ENCODE results near the gene EXOC6B. TPM values are rescaled to one million over a fixed set of nuclear protein-coding genes. Genes with fewer than 3 reads are reported as not detected.
A peak's percentile ranks its signal among the peaks of the same experiment; 100 is the strongest.

The EXOC6B gene
- total RNA-seq, 2 donors from 2014 or later = 11.7 to 12.9 TPM

DNA sequence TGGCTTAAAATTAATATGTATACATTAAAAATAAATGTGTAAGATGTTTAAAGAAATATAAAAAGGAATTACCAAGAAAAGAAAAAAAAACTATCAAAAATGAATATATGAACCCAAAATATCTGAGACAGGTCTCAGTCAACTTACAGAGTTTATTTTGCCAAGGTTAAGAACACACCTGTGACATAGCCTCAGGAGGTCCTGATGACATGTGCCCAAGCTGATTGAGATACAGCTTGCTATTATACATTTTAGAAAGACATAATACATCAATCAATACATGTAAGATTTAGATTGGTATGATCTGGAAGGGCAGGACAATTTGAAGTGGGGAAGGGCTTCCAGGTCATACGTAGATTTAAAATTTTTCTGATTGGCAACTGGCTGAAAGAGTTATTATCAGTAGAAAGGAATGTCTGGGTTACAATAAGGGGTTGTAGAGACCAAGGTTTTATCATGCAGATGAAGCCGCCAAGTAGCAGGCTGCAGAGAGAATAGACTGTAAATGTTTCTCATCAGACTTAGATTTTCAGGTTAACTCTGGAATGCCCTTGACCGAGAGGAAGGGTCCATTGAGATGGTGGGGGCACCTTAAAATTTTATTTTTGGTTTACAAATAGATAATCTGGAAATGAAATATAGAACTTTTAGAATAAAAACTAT, 74.7 kb downstream of the EXOC6B start:
- ATAC-seq = no peak
- no peak for DNase-seq
- TF ChIP-seq, protein P1, sequence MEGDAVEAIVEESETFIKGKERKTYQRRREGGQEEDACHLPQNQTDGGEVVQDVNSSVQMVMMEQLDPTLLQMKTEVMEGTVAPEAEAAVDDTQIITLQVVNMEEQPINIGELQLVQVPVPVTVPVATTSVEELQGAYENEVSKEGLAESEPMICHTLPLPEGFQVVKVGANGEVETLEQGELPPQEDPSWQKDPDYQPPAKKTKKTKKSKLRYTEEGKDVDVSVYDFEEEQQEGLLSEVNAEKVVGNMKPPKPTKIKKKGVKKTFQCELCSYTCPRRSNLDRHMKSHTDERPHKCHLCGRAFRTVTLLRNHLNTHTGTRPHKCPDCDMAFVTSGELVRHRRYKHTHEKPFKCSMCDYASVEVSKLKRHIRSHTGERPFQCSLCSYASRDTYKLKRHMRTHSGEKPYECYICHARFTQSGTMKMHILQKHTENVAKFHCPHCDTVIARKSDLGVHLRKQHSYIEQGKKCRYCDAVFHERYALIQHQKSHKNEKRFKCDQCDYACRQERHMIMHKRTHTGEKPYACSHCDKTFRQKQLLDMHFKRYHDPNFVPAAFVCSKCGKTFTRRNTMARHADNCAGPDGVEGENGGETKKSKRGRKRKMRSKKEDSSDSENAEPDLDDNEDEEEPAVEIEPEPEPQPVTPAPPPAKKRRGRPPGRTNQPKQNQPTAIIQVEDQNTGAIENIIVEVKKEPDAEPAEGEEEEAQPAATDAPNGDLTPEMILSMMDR (IDR thresholded peaks at IDR 0.05) = no peak
- no peak for TF ChIP-seq POLR2A (IDR thresholded peaks at IDR 0.05)
- Histone ChIP-seq H3K4me1 (peaks cover 21% of the 10 kb centered on the region), H3K27me3 (no peaks in the 10 kb centered on the region), H3K27ac (no peak overlapping the region), H3K36me3 (replicated peaks in 1 of 2; ENCODE audit: insufficient read depth in 1 of 2, low read depth in 2 of 2) (no peaks in the 10 kb centered on the region), H3K4me3 (no peak overlapping the region), H3K9me3 (no peaks in the 10 kb centered on the region)
- intact Hi-C loops (cut with DNase I) = no loop called here
- WGBS, 2 donors = 86 to 93% methylated on average over 3 of the region's 3 CpGs

DNA sequence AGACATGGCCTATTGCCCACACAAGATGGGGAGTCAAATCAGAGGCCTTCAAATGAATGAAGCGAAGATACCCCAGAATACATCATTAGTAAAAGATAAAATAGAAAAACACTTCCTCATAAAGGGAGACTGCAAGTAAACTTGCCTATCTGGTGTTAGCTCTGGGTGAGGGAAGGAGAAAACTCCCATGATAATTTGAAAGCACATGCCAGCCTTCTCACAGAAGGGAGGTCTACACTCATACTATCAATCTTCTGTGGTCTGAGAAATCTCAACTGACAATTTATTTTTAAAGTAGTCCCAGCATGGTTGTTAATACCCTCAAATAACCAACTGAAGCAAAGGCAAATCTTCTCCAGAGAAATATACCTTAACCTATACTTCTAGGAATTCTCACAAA, 75.4 kb downstream of the EXOC6B start:
- no peaks in the 10 kb centered on the region for H3K36me3 ChIP-seq (replicated peaks in 1 of 2; ENCODE audit: insufficient read depth in 1 of 2, low read depth in 2 of 2)
- no peak for ATAC-seq
- WGBS, 2 donors = 67 to 93% methylated on average over 1 of the region's 1 CpG
- H3K9me3 ChIP-seq = no peaks in the 10 kb centered on the region
- no peak for DNase-seq
- H3K27me3 ChIP-seq = no peaks in the 10 kb centered on the region
- no peak for TF ChIP-seq POLR2A (IDR thresholded peaks at IDR 0.05)
- TF ChIP-seq, protein P1 (IDR thresholded peaks at IDR 0.05) = no peak
- intact Hi-C loops (cut with DNase I) = no loop called here
- H3K4me1 ChIP-seq = peaks cover 17% of the 10 kb centered on the region
- H3K27ac ChIP-seq = no peak overlapping the region
- H3K4me3 ChIP-seq = no peak overlapping the region

DNA sequence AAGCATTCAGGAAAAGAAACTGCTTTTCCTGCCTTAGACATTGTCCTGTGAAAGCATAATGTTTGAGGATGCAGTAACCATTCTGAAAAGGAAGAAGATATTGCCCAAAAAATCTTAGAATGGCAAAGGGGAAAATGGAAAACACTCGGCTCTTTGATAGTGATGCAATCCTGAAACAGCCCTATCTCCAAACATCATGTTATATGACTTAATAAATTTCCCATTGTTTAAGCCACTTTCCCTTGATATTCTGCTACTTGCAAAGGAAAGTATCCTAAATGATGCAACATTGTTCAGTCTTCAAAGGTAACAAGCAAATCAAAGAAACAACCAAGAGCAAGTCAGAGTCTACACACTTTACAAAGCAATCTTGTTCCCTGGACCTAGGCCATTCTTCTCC, 78.5 kb downstream of the EXOC6B start:
- intact Hi-C loops (cut with DNase I) = loop anchor here (10.0 kb wide), 1 partner anchor 823 kb away; no protein-coding TSS in a partner anchor
- Histone ChIP-seq H3K27me3 (no peaks in the 10 kb centered on the region), H3K9me3 (no peaks in the 10 kb centered on the region), H3K36me3 (replicated peaks in 1 of 2; ENCODE audit: insufficient read depth in 1 of 2, low read depth in 2 of 2) (no peaks in the 10 kb centered on the region), H3K4me3 (no peak overlapping the region), H3K4me1 (peaks cover 8% of the 10 kb centered on the region), H3K27ac (no peak overlapping the region)
- no peak for ATAC-seq
- 67 to 76% methylated on average over 1 of the region's 1 CpG for WGBS, 2 donors
- TF ChIP-seq, protein P1 (IDR thresholded peaks at IDR 0.05) = no peak
- TF ChIP-seq POLR2A (IDR thresholded peaks at IDR 0.05) = no peak
- DNase-seq = no peak

DNA sequence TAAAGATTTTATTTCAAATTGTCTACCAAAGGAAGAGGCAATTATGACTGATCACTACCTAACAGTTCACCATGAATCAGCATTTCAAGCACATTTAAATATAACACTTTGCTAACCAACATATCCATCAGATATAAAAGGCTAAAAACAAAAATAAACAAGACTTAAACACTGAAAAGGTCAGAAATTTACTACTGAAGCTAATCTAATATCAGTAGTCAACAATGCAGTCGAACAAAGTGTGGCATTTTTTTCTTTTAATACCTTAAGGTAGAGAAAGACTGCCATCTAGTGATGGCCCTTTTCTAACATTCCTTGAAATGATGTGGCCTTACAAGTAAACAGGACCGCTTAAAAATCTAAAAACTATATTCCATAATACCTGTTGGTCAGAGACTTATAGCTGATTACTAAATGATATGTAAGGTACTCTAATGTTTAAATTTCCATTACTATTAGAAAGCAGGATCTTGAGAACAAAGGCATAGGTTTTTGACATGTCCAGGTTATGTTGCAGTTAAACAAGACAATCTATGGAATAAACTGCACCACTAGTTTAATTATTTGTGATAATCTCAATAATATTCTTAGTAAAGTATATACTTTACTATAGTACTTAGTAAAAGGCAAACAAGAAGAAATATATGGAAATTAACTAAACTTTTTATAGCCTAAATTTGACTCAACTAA, 80.0 kb downstream of the EXOC6B start:
- TF ChIP-seq, protein P1 (IDR thresholded peaks at IDR 0.05) = peak; percentile 47 to 79 (median 73)
- TF ChIP-seq POLR2A (IDR thresholded peaks at IDR 0.05) = no peak
- ATAC-seq (no peak), DNase-seq (peak in 1 of 4 donors; percentile 17)
- Histone ChIP-seq H3K27me3 (no peaks in the 10 kb centered on the region), H3K4me3 (no peak overlapping the region), H3K27ac (no peak overlapping the region), H3K4me1 (peaks cover 8% of the 10 kb centered on the region), H3K9me3 (no peaks in the 10 kb centered on the region), H3K36me3 (replicated peaks in 1 of 2; ENCODE audit: insufficient read depth in 1 of 2, low read depth in 2 of 2) (no peaks in the 10 kb centered on the region)
- intact Hi-C loops (cut with DNase I) = loop anchor here (10.0 kb wide), 1 partner anchor 821 kb away; no protein-coding TSS in a partner anchor
- WGBS, 2 donors = 10 to 20% methylated on average over 2 of the region's 2 CpGs

All from body of pancreas (tissue), 4 donors.